DND-41 (cell line): Measurements from ENCODE around the gene RNASE7.

Experiments used
- EZH2 ChIP-seq: IDR thresholded peaks from 3 replicates; pipeline ENCODE4 v1.6.1; 2012; ENCODE audit warnings: borderline replicate concordance, low read depth, mild to moderate bottlenecking, moderate library complexity, low read length, inconsistent platforms; ENCODE audit not compliant: severe bottlenecking
- TF ChIP-seq, protein P1 (sequence below): IDR thresholded peaks from 2 replicates; pipeline ENCODE4 v1.5.1; 2012; ENCODE audit warnings: borderline replicate concordance, low read length, moderate library complexity, mild to moderate bottlenecking; ENCODE audit not compliant: poor library complexity, severe bottlenecking; ENCODE audit errors: extremely low read depth

DNA sequence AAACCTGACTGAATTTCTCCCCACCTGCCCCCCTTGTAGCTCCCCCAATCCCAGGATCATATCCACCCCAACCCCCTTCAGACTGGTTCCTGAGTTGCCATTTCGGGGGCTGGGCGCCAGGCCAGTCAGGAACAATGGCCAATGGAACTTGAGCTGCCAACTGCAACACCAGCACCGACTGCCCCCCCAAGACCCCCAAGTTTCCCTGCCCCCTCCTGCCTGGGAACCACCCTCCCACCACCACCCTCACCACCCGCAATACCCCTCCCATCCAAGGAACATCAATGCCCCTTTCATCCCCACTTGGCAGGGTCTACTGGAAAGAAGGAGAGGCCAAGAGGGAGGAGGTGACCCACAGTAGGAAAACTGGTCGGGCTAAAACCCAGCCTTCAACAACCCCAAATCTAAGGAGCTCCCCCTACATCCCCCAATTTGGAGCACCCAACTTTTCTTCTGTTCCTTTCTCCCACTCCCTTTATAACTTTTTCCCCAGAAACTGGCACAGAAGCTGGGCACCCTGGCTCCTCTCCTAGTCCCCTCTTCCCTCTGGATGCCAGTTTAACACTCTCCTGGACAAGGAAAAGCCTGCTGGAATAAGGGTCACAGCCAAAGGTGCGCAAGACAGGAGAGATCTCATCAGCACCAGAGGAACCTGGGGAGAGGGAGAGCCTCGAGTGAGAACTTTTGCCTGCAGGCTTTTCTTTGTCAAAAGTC, 15.7 kb upstream of the RNASE7 start:
- TF ChIP-seq, protein P1, sequence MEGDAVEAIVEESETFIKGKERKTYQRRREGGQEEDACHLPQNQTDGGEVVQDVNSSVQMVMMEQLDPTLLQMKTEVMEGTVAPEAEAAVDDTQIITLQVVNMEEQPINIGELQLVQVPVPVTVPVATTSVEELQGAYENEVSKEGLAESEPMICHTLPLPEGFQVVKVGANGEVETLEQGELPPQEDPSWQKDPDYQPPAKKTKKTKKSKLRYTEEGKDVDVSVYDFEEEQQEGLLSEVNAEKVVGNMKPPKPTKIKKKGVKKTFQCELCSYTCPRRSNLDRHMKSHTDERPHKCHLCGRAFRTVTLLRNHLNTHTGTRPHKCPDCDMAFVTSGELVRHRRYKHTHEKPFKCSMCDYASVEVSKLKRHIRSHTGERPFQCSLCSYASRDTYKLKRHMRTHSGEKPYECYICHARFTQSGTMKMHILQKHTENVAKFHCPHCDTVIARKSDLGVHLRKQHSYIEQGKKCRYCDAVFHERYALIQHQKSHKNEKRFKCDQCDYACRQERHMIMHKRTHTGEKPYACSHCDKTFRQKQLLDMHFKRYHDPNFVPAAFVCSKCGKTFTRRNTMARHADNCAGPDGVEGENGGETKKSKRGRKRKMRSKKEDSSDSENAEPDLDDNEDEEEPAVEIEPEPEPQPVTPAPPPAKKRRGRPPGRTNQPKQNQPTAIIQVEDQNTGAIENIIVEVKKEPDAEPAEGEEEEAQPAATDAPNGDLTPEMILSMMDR: no peak
- no peak for TF ChIP-seq EZH2
